ENCODE measurements around the gene E4F1.

GRCh38 chr16:2190659-2191445 is 32.5 kb upstream of the E4F1 start:
- no peak for TF ChIP-seq CTCF (IDR thresholded peaks at IDR 0.05; ENCODE audit: extremely low read depth in 1 of 2, insufficient read depth in 1 of 2, low read depth in 1 of 2, low read length in 2 of 2)
- no peak for TF ChIP-seq MYC (IDR thresholded peaks at IDR 0.05; ENCODE audit: low read depth, low read length)
- no peak for TF ChIP-seq EZH2 (IDR thresholded peaks at IDR 0.05; ENCODE audit: borderline replicate concordance, low read depth, low read length, severe bottlenecking)
- TF ChIP-seq POLR2A (IDR thresholded peaks at IDR 0.05; ENCODE audit: low read depth, low read length) = no peak
- no peak for TF ChIP-seq POLR2AphosphoS5 (IDR thresholded peaks at IDR 0.05; ENCODE audit: insufficient read depth, low read depth, low read length)

All from endothelial cell of umbilical vein (primary cell).